Right lobe of liver (tissue), 4 donors: ENCODE measurements around the gene HMGCL.
A peak's percentile ranks its signal among the peaks of the same experiment; 100 is the strongest.

Source experiments
- POLR2A ChIP-seq: fragments of 450-650 bp; IDR thresholded peaks from one replicate; pipeline ENCODE4 v1.6.1; 2017; ENCODE audit warnings: antibody characterized with exemption, mild to moderate bottlenecking
- TF ChIP-seq, protein P1 (sequence below), 4 donors: fragments of 200-600 bp in 3 of 4; fragments of 450-650 bp in 1 of 4; IDR thresholded peaks; one replicate each; pipeline versions ENCODE4 v1.5.1 to v1.8.0; 2016 to 2022; ENCODE audit warnings: antibody characterized with exemption in 4 of 4, mild to moderate bottlenecking in 2 of 4
- donor health status: DM: no; HTN: no; CAD: no.
- donor health status: DM: no; HTN: no; CAD: no.
- donor health status: DM: no; HTN: yes; CAD: no.

DNA sequence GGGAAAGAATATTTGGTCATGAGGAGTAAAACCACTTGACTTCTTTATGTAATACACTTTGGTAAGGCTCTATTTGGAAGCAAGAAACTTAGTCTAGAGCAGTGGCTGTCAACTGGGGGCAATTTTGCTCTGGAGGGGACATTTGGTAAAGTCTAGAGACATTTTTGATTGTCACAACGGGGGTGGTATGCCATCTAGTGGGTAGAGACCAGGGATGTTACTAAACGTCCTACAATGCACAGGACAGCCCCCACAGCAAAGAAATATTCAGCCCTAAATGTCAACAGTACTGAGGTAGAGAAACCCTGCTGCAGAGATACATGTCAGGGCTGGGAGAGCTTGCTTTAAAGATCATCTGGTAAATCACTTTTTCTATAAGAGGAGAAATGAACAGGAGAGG, 29.3 kb upstream of the HMGCL start:
- TF ChIP-seq, protein P1, sequence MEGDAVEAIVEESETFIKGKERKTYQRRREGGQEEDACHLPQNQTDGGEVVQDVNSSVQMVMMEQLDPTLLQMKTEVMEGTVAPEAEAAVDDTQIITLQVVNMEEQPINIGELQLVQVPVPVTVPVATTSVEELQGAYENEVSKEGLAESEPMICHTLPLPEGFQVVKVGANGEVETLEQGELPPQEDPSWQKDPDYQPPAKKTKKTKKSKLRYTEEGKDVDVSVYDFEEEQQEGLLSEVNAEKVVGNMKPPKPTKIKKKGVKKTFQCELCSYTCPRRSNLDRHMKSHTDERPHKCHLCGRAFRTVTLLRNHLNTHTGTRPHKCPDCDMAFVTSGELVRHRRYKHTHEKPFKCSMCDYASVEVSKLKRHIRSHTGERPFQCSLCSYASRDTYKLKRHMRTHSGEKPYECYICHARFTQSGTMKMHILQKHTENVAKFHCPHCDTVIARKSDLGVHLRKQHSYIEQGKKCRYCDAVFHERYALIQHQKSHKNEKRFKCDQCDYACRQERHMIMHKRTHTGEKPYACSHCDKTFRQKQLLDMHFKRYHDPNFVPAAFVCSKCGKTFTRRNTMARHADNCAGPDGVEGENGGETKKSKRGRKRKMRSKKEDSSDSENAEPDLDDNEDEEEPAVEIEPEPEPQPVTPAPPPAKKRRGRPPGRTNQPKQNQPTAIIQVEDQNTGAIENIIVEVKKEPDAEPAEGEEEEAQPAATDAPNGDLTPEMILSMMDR (IDR thresholded peaks at IDR 0.05): peak; percentile 32 to 51 (median 38)
- no peak for TF ChIP-seq POLR2A
